Sciatic nerve (tissue), 2 donors: ENCODE results near the gene RHOU. TPM values are rescaled to one million over a fixed set of nuclear protein-coding genes. Genes with fewer than 3 reads are reported as not detected.
"Not testable (repeated sequence)": the region's sequence is repeated elsewhere in the genome, so short reads cannot be mapped to it uniquely, and the experiment has no call there.

Source experiments
- ATAC-seq: fragments of 200-7000 bp; cut with Tn5 transposase; one replicate; pipeline ENCODE4 v1.9.1; 2020; ENCODE audit warnings: mild to moderate bottlenecking, moderate library complexity
- DNase-seq: peaks from one replicate; pipeline ENCODE4 v3.0.0-alpha.2; 2020; ENCODE audit warnings: low spot score
- intact Hi-C: fragments of 100-400 bp; cut with DNase I; formaldehyde crosslinking; loops from one replicate; pipeline ENCODE4 v1.14.2; 2022
- total RNA-seq: library from RNA; stranded (reverse); fragmentation: NEBNext Ultra II Directional; extraction: Animal tissue kit (Norgen Biotek cat#: 25700); gene quantifications from one replicate; pipeline ENCODE4 v1.2.1, GENCODE V29; 2021
- donor health status: DM: no; HTN: no; CAD: no.
- donor health status: DM: no; HTN: no; CAD: no.

Gene RHOU
- 21.8 TPM for total RNA-seq

DNA sequence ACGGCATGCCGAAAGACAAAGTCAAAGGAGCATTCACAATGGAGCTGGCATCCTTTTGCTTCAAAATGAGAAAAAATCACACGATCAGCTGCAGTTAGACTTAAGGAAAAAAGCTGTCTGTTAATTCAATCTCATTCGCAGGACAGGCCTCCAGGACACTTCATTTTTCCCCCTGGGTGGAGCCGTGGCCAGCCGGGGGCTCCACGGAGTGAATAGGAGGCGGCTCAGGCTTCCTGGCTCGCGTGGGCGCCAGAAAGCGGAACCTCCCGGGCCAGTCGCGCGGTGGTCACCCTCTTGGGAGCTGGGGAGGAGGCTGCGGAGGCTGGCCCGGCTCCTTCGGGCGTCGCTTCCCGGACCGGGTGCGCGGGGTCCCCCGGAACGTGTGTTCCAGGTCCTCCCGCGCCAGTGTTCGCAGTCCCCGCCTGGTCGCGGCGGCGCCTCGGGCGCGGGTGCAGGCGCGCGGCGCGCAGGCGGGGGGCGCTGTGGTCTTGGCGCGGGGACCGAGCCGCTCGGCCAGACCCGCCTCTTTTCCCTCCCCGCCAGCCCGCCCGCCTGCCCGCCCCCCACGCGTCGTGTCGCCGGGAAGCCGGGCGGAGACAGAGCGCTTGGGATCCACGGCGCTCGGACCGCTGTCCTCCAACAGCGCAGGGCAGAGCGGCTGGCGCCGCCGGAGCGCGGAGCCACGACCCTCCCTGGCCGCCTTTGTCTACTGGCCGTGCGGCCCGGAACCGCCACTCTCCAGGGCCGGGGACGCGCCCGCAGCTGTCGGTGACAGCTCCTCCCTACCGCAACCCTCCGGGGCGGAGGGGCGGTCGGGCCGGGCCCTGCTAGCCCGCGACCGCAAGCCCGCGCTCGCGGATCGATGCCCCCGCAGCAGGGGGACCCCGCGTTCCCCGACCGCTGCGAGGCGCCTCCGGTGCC lies at the start of gene RHOU:
Gene RHOU, plus strand, starts transcription at position 599 of the 921 bp plus-strand sequence. Its CDS starts 264 bp downstream, at position 863.
- intact Hi-C loops, result no loop called here
- peak; percentile 90 for DNase-seq
- ATAC-seq, result peak; percentile 80

DNA sequence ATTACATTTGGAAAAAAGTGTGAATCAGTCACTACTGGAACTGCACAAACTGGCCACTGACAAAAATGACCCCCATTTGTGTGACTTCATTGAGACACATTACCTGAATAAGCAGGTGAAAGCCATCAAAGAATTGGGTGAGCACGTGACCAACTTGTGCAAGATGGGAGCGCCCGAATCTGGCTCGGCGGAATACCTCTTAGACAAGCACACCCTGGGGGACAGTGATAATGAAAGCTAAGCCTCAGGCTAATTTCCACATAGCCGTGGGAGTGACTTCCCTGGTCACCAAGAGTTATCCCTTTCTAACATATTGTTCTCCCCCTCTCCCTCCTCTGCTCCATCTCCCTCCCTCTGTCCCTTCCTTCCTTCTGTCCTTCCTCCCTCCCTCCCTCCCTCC lies 47.7 kb upstream of the RHOU start:
- no peak for DNase-seq
- ATAC-seq, result no peak
- intact Hi-C loops, result no loop called here

DNA sequence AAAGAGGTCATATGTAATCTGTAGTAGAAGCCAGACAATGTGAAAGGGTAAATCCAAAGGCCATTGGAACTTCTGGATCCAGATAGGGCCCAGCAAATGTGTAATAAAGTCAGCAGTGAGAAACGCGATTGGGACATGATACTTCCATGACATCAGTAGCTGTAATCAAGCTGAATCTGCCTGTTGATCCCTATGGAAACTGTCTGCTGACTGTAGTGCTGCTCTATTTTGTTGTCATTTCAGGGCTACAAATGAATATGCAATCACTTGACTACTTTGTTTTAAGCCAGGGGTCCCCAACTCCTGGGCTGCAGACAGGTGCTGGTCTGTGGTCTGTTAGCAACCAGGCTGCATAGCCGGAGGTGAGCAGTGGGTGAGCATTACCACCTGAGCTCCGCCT lies 46.0 kb upstream of the RHOU start:
- intact Hi-C loops, result no loop called here
- ATAC-seq (no peak), DNase-seq (no peak)

DNA sequence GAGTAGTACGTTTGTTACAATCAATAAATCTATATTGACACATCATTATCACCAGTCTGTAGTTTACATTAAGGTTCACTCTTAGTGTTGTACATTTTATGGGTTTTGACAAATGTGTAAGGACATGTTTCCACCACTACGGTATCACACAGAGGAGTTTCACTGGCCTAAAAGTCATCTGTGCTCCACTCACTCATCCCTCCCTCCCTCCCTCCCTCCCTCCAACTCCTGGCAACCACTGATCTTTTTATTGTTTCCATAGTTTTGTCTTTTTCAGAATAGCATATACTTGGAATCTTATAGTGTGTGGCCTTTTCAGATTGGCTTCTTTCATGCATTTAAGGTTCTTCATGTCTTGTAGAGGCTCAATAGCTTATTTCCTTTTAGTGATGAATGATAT lies 44.1 kb upstream of the RHOU start:
- ATAC-seq (no peak), DNase-seq (no peak)
- intact Hi-C loops, result no loop called here

DNA sequence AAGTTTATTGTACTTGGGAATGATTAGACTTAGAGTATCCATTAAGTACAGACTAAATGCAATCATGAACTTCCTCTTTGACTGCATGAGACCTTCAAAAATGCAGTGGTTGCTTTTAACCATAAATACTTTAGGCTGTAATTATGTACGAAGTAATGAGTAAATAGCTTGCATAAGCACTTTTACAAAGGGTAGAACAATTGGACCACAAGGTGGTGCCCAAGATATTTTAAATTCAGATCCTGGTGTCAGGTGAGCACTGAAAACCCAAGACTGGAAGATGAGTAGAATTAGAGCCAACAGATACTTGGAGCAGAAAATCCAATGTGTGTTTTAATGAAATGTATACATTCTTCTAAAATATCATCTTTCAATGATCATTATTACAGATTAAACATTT lies 43.4 kb upstream of the RHOU start:
- intact Hi-C loops, result no loop called here
- no peak for ATAC-seq
- DNase-seq, result no peak

DNA sequence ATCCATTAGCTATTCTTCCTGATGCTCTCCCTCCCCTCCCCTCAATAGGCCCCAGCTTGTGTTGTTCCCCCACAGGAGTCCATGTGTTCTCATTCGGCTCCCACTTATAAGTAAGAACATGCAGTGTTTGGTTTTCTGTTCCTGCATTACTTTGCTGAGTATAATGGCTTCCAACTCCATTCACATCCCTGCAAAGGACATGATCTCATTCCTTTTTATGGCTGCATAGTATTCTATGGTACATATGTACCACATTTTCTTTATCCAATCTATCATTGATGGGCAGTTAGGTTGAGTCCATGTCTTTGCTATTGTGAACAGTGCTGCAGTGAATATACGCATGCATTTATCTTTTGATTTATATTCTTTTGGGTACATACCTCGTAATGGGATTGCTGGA lies 40.8 kb upstream of the RHOU start:
- intact Hi-C loops, DNase-seq, ATAC-seq: not testable (repeated sequence)

DNA sequence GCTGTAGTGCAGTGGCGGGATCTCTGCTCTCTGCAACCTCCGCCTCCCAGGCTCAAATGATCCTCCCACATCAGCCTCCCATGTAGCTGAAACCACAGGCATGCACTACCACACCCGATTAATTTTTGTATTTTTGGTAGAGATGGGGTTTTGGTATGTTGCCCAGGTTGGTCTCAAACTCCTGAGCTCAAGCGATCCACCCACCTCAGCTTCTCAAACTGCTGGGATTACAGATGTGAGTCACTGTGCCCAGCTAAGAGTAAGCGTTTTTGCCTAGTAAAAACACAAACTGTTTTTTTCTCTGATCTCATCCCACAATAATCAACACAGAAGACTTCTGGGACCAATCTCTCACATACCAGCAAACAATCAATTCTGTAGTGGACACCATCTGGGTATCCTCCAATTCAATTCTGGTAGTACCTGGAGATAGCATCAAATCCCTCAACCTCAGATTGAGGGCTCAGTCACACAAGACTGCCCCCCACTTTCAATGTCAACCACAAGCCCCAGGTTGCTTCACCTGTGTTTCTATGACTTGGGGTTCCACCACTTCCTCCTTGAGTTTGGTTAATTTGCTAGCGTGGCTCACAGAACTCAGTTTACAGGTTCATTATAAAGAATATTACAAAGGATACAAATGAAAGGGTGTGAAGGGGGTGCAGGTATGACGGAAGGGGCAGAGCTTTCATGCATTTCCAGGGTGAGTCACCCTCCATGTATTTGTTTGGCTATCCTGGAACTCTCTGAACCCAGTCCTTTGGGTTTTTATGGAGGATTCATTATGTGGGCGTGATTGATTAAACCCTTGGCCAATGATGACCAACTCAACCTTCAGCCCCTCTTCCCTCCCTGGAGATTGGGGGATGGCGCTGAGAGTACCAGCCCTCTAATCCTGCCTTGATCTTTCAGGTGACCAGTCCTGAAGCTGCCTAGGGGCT lies 40.0 kb upstream of the RHOU start:
- no peak for DNase-seq
- no peak for ATAC-seq
- intact Hi-C loops, result no loop called here

DNA sequence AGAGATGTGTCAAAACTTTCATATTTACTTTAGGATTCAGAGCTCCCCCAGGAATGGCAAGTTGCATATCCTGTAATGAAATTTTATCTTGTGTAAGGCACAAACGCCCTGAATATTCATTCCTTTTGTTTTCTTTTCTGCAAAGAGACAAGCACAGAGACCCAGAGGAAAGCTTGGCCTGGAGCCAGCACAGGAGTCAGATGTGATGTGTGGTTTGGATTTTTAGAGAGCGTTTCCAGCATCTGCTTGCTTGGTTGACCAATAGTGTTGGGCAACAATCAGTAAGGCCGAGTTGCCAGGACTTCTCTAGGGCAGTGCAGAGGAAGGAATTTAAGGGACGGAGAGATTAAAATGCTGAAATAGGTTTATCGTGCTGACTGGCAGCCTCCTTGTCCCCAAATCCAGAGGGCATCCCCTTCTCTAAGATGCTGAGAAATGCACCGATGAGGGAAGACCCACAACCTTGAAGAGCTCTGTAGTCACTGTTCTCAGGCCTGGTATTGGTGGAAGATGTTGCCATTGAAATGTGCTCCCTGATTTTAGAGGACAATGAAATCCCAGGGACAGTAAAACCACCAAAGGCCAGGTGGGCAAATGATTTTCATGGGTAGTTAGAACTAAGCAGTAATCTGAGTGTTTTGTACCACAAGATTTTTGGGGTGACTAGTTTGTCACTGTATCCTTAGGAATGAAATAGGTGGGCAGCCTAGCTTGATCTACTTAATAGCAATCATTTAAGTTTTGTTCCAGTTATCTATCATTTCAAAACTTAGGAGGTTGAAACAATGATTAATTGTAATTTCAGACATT lies 37.9 kb upstream of the RHOU start:
- DNase-seq (peak; percentile 89), ATAC-seq (peak; percentile 97)
- intact Hi-C loops, result no loop called here

DNA sequence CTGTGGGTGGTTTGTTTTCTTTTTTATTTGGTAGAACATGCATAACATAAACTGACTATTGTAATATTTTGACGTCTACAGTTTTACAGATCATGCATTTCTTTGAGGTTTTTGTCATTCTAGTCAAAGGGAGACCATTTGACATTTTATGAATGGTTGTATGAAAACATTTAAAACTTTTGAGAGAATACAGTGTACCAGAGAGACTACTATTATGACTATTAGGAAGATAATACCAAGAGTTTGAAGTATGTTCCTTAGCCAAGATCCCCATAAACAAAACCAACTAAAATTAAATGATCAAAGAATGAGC lies 37.3 kb upstream of the RHOU start:
- ATAC-seq (no peak), DNase-seq (no peak)
- intact Hi-C loops, result no loop called here

DNA sequence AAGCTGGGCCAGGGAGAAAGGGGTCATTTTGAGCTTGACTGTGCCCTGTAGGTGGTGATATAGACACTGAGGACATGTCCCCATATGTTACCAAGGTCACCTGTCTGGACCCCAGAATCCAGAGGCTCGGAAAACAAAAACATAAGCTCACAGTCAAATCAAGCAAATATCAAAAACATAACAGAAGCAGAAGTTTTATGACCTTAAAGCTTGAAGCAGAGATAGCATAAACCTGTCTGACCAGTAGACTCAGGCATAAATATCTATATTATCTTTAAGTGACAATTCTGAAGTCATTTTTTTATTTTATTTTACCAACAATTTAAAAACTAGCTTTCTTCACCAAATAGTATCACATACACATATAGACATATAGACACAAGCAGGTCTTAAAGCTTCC lies 32.8 kb upstream of the RHOU start:
- intact Hi-C loops, result no loop called here
- no peak for ATAC-seq
- DNase-seq, result no peak

DNA sequence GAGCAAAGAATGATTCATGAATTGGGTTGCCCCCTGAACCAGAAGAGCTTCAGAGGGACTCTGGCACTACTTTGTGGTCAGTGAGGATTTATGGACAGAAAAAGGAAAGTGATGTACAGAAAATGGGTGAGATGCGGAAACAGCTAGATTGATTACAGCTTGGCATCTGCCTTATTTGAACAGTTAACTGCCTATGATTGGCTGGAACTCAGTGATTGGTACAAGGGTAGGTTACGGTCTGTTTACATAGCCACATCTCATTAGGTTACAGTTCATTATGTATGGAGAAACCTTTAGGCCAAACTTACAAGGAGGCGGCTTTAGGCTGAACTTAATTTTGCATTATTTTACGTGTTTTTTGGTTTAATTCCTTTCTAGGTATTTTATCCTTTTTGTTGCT lies 29.0 kb upstream of the RHOU start:
- DNase-seq (no peak), ATAC-seq (no peak)
- intact Hi-C loops, result no loop called here

DNA sequence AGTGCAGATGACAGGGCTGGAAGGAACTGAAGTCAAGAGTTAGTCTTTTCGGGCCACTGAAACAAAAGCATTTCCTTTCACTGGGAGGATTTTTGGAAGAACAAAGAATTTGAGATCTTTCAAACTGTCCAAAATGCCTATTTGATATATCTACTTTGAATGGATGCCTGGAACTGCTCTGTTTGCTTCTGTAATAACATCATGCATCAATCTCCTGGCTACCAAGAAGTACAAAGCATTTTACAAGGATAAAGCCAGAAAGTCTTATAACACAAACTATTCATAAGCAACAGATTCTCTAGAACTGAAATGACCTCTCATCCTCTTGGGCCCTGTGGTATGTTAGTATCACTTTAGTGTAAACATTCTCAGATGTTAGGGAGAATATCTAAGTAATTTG lies 18.2 kb upstream of the RHOU start:
- DNase-seq, result no peak
- intact Hi-C loops, result no loop called here
- ATAC-seq, result peak; percentile 38

DNA sequence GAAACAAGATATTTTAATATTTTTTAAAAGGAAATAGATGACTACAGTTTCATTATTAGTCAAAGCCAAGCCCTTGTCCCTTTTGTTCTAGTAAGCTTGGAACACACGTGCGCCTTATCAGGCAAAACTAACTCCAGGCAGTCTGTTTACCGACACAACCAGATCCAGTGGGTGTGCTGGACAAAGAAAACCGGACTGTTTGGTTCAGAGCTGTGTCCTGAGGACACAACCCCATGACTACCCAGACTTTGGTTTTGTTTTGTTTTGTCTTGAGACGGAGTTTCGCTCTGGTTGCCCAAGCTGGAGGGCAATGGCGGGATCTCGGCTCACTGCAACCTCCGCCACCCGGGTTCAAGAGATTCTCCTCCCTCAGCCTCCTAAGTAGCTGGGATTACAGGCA lies 13.9 kb upstream of the RHOU start:
- intact Hi-C loops, result no loop called here
- ATAC-seq (no peak), DNase-seq (no peak)

DNA sequence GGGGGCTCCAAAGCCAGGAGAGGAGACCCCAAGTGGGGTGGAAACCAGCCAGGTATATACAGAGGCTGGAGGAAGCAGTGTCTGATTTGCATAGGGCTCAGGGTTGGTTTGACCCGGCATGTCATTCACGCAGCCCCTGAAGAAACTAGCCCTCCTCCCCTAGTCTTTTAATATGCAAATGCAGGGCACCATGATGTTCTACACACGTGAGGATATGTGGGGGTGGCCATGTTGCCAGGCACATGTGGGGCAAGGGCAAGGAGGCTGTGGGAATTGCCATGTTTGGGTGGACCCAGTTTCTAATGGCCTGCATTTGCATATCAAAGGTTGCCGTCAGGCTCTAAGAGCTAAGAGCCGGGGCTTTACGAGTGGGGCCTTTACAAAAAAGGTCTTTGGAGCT lies 12.0 kb upstream of the RHOU start:
- ATAC-seq (no peak), DNase-seq (no peak)
- intact Hi-C loops, result no loop called here

DNA sequence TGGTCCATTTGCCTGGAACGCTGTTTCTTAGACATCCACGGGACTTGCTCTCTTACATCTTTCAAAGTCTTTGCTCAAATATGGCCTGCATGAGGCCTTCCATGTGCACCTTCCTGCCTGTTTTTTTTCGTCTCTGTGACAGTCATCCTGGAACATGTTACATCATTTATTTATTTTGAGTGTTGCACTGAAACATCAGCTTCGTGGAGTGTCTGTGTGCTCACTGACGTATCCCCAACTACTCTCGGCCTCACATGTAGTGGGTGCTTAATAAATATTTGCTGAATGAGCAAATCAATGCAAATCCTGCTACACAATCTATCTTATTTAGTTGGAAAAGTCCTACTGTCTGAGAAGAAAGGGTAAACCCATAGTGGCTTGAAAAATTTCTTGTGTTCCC lies 11.4 kb upstream of the RHOU start:
- ATAC-seq (no peak), DNase-seq (no peak)
- intact Hi-C loops, result no loop called here

DNA sequence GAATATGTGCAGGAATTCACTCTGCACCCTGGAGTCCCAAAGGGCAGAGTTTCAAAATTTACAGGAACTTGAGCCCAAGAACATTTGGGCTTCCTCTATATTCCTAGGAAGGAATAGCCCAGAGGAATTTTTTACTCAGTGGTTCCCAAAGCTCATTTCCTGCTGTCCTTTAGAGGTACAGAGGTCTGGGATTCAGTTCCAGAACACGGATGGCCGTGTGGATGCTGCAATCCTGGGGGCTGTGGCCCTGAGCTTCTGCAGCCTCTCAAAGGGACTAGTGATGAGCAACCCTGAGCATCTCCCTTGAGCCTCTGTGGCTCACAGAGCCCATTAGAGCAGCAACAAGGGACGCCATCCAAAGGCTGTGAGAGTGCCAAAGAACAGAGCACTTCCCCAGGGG lies 10.1 kb upstream of the RHOU start:
- intact Hi-C loops, result no loop called here
- DNase-seq (no peak), ATAC-seq (no peak)

DNA sequence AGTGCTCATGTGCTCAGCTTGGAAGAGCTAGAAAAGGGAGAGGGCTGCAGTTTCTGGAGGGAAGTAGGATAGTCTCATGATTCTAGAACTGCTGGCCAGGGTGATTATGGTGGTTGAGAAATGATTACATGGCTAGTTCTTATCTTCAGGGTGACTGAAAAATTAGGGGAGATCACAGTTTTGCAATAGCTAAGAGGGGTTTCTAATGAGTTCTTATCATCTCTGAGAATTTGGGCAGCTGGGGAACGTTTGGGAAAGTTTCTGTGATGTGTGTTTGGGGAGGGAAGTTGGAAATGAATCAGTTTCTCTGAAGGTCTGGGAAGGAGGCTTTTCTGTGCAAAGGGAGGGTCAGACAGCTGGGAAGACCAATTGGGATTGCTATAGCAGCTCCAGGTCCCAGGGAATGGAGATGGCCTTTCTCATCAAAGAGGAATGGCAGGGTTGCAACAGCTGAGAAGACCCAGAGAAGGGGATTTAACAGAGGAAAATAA lies 7.6 kb upstream of the RHOU start:
- DNase-seq, result no peak
- no peak for ATAC-seq
- intact Hi-C loops, result no loop called here

DNA sequence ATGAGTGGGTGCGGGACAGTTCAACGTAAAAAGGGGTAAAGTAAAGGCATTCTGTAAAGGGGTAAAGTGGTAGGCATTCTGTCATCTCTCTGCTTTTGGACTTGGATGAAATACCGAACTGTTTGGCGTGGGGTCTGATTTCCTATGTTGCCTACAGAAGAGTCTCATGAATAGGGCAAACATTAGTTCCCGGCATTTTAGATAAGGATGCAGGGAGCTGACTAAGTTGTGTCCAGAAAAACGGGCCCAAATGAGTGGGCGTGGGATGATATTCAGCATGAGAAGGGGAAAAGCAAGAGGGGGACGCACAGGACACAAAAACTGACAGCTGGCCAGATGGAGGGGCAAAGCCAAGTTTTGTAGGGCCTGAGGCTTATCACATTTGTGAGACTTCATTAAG lies 2.9 kb upstream of the RHOU start:
- no peak for DNase-seq
- no peak for ATAC-seq
- intact Hi-C loops, result no loop called here

DNA sequence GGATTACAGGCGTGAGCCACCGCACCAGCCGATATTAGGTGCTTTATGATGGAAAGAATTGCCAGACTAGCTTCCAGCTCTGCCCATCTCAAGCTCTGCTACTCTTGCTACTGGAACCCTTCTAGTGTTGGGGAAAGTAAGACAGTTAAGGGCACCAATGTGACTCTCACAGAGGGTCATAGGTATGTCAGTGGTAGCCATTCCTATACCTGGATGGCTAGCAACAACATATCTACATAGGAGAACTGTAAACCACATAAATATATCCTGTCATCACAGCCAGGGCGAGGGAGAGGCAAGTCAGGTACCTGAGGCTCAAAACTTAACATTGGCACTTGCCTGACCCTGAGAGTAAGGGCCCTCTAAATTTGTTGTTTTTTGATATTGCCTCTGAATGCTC lies 1.7 kb upstream of the RHOU start:
- intact Hi-C loops, result no loop called here
- no peak for ATAC-seq

More for the DNA sequence above, 1.7 kb upstream of the RHOU start:
- no peak for DNase-seq
